ENCODE measurements around the gene TBC1D14. TPM values are rescaled to one million over a fixed set of nuclear protein-coding genes. Genes with fewer than 3 reads are reported as not detected.

The TBC1D14 gene
- total RNA-seq, 1 experiment from 2014 or later, result 44.3 TPM

DNA sequence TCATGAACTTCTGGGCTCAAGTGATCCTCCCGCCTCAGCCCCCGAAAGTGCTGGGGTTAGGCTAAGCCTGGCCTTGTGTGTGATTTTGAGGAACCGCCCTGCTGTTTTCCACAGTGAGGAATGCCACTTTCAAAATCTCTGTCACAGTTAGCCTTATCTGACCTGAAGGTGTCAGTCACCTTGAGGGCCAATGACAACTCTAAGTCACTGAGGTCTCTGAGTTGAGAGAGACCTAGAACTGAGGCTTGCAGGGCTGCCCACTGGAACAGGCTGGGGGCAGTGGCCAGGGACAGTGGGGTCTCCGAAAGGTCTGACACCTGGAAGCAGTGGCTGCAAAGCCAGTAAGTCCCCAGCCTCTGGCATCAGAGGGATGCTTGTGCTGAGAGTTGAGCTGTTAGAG lies 139.7 kb downstream of the TBC1D14 start:
- no peak overlapping the region for H3K27ac ChIP-seq (ENCODE audit: low read depth, low read length, poor library complexity, severe bottlenecking)
- no peak for DNase-seq (ENCODE audit: low spot score)
- no peaks in the 10 kb centered on the region for H3K27me3 ChIP-seq (replicated peaks; ENCODE audit: insufficient read depth, low read depth, low read length, poor library complexity)
- no TSS peak for BruUV-seq (replicated peaks)
- H3K4me3 ChIP-seq (ENCODE audit: low read depth, low read length, poor library complexity, severe bottlenecking), result no peak overlapping the region
- POLR2A ChIA-PET (ENCODE audit: low non-redundant PET), result no interaction called here
- no peaks in the 10 kb centered on the region for H3K9me3 ChIP-seq (ENCODE audit: low read depth, low read length, poor library complexity, severe bottlenecking)
- TF ChIP-seq, protein P1, sequence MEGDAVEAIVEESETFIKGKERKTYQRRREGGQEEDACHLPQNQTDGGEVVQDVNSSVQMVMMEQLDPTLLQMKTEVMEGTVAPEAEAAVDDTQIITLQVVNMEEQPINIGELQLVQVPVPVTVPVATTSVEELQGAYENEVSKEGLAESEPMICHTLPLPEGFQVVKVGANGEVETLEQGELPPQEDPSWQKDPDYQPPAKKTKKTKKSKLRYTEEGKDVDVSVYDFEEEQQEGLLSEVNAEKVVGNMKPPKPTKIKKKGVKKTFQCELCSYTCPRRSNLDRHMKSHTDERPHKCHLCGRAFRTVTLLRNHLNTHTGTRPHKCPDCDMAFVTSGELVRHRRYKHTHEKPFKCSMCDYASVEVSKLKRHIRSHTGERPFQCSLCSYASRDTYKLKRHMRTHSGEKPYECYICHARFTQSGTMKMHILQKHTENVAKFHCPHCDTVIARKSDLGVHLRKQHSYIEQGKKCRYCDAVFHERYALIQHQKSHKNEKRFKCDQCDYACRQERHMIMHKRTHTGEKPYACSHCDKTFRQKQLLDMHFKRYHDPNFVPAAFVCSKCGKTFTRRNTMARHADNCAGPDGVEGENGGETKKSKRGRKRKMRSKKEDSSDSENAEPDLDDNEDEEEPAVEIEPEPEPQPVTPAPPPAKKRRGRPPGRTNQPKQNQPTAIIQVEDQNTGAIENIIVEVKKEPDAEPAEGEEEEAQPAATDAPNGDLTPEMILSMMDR (conservative IDR thresholded peaks at IDR 0.05; ENCODE audit: low read depth, low read length), result no peak
- no peak for TF ChIP-seq EZH2 (IDR thresholded peaks at IDR 0.05; ENCODE audit: borderline replicate concordance, low read depth, low read length, poor library complexity, severe bottlenecking)
- peaks cover 7% of the 10 kb centered on the region for H3K4me1 ChIP-seq (ENCODE audit: insufficient read depth, low read length, poor library complexity, severe bottlenecking)
- CTCF ChIA-PET, result no interaction called here
- intact Hi-C loops (cut with micrococcal nuclease; ENCODE audit: unreplicated experiment), result no loop called here
- no peaks in the 10 kb centered on the region for H3K36me3 ChIP-seq (ENCODE audit: insufficient read depth, low read length, poor library complexity, severe bottlenecking)

DNA sequence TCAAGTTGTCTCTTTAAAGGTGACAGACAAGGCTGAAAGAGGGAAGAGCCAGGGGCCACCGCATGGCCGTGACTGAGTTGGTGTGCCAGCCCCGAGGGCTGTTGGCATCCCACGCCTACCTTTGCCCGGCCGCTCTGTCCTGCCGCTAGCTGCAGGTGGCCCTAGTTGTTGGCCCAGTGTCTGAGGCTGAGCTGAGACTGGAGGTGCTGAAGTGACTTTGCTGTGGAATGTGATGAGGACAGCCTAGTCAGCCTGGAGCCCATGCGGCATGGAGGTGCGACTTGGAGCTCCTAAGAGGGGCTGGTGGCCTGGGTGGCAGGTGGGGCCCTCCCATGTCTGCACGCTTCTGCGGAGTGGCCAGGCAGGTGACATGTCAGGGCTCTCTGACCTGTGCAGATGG lies 140.1 kb downstream of the TBC1D14 start:
- TF ChIP-seq, protein P1 (conservative IDR thresholded peaks at IDR 0.05; ENCODE audit: low read depth, low read length), result no peak
- no peak for TF ChIP-seq EZH2 (IDR thresholded peaks at IDR 0.05; ENCODE audit: borderline replicate concordance, low read depth, low read length, poor library complexity, severe bottlenecking)
- Histone ChIP-seq H3K4me3 (ENCODE audit: low read depth, low read length, poor library complexity, severe bottlenecking) (no peak overlapping the region), H3K27me3 (replicated peaks; ENCODE audit: insufficient read depth, low read depth, low read length, poor library complexity) (no peaks in the 10 kb centered on the region), H3K4me1 (ENCODE audit: insufficient read depth, low read length, poor library complexity, severe bottlenecking) (peaks cover 3% of the 10 kb centered on the region), H3K36me3 (ENCODE audit: insufficient read depth, low read length, poor library complexity, severe bottlenecking) (no peaks in the 10 kb centered on the region), H3K9me3 (ENCODE audit: low read depth, low read length, poor library complexity, severe bottlenecking) (no peaks in the 10 kb centered on the region), H3K27ac (ENCODE audit: low read depth, low read length, poor library complexity, severe bottlenecking) (no peak overlapping the region)
- CTCF ChIA-PET, result no interaction called here
- POLR2A ChIA-PET (ENCODE audit: low non-redundant PET), result no interaction called here
- DNase-seq (ENCODE audit: low spot score), result no peak
- BruUV-seq (replicated peaks), result no TSS peak
- intact Hi-C loops (cut with micrococcal nuclease; ENCODE audit: unreplicated experiment), result no loop called here

DNA sequence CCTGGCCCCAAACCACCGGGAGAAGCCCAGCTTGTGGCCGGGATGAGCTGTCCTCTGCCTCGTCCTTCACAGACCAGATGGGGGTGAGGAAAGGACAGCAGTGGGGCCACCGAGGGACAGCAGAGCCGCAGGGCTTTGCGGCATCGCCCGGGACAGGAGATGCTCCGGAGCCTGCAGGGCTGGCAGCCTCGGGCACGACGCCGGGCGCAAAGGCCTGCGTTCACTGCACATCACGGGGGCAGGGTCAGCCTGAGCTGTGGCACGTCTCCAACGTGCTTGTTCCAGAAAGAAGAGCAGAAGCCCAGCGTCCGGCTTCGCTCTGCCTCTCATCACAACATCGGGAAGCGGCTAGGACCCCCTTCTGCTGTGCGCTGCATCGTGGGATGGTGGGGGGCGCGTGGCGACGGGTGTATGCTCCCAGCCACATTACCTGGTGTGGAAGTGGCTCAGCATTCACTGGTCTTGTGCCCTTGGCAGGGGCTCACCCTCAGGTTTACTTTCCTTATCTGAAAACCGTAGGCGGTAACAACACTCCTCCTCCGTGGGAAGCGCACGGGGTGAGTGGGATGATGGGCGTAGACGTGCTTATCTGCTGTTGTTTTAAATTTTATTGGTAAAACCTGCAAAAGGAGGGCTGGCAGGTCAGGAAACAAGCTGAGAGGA lies 141.0 kb downstream of the TBC1D14 start:
- no TSS peak for BruUV-seq (replicated peaks)
- Histone ChIP-seq H3K27ac (ENCODE audit: low read depth, low read length, poor library complexity, severe bottlenecking) (no peak overlapping the region), H3K27me3 (replicated peaks; ENCODE audit: insufficient read depth, low read depth, low read length, poor library complexity) (no peaks in the 10 kb centered on the region), H3K36me3 (ENCODE audit: insufficient read depth, low read length, poor library complexity, severe bottlenecking) (peaks cover 5% of the 10 kb centered on the region), H3K4me1 (ENCODE audit: insufficient read depth, low read length, poor library complexity, severe bottlenecking) (no peaks in the 10 kb centered on the region), H3K4me3 (ENCODE audit: low read depth, low read length, poor library complexity, severe bottlenecking) (no peak overlapping the region), H3K9me3 (ENCODE audit: low read depth, low read length, poor library complexity, severe bottlenecking) (no peaks in the 10 kb centered on the region)
- CTCF ChIA-PET, result no interaction called here
- TF ChIP-seq, protein P1 (conservative IDR thresholded peaks at IDR 0.05; ENCODE audit: low read depth, low read length), result no peak
- TF ChIP-seq EZH2 (IDR thresholded peaks at IDR 0.05; ENCODE audit: borderline replicate concordance, low read depth, low read length, poor library complexity, severe bottlenecking), result no peak
- POLR2A ChIA-PET (ENCODE audit: low non-redundant PET), result no interaction called here
- intact Hi-C loops (cut with micrococcal nuclease; ENCODE audit: unreplicated experiment), result no loop called here
- no peak for DNase-seq (ENCODE audit: low spot score)
